CD4-positive, alpha-beta T cell treated with Interleukin-17A for 1 hour (primary cell): ENCODE results near the gene NAA60.
"Not testable (repeated sequence)": the region's sequence is repeated elsewhere in the genome, so short reads cannot be mapped to it uniquely, and the experiment has no call there.

ENCODE experiments used
- DNase-seq: peaks from one replicate; pipeline ENCODE4 v3.0.0-alpha.2; 2020

The NAA60 gene

GRCh38 chr16:3484318-3485096 is 41.0 kb downstream of the NAA60 start:
- DNase-seq: no peak

- no peak for DNase-seq
Measured at GRCh38 chr16:3485097-3485745, 41.7 kb downstream of the NAA60 start.

GRCh38 chr16:3485821-3486505 is 42.5 kb downstream of the NAA60 start:
- no peak for DNase-seq

- DNase-seq: no peak
Measured at GRCh38 chr16:3486506-3487215, 43.2 kb downstream of the NAA60 start.

GRCh38 chr16:3487521-3488410 is 44.3 kb downstream of the NAA60 start:
- DNase-seq: no peak

GRCh38 chr16:3488801-3489200 is 45.3 kb downstream of the NAA60 start:
- no peak for DNase-seq

- DNase-seq: no peak
Measured at GRCh38 chr16:3490911-3491629, 47.6 kb downstream of the NAA60 start.

- no peak for DNase-seq
Measured at GRCh38 chr16:3492356-3492755, 48.9 kb downstream of the NAA60 start.

GRCh38 chr16:3494386-3494973 is 51.0 kb downstream of the NAA60 start:
- no peak for DNase-seq

- no peak for DNase-seq
Measured at GRCh38 chr16:3495176-3495575, 51.7 kb downstream of the NAA60 start, which contains the start of gene C16orf90. TSS of gene C16orf90 (minus strand) at chr16:3495489. CDS start at chr16:3495421, 68 bp downstream.

- no peak for DNase-seq
Measured at GRCh38 chr16:3496386-3496785, 52.9 kb downstream of the NAA60 start.

GRCh38 chr16:3497771-3498170 is 54.3 kb downstream of the NAA60 start:
- no peak for DNase-seq

- DNase-seq: no peak
Measured at GRCh38 chr16:3498988-3499387, 55.5 kb downstream of the NAA60 start.

- DNase-seq: not testable (repeated sequence)
Measured at GRCh38 chr16:3501412-3501761, 57.9 kb downstream of the NAA60 start.

GRCh38 chr16:3501783-3502400 is 58.4 kb downstream of the NAA60 start:
- DNase-seq: no peak

- DNase-seq: peak; percentile 75
Measured at GRCh38 chr16:3503523-3503922, 60.0 kb downstream of the NAA60 start.

- no peak for DNase-seq
Measured at GRCh38 chr16:3508736-3509135, 65.3 kb downstream of the NAA60 start.

GRCh38 chr16:3509470-3509928 is 66.0 kb downstream of the NAA60 start:
- DNase-seq: peak; percentile 80

GRCh38 chr16:3510416-3510815 is 66.9 kb downstream of the NAA60 start:
- DNase-seq: no peak
